Fibroblast of the aortic adventitia (primary cell): ENCODE measurements around the gene PLEKHA3. TPM values are rescaled to one million over a fixed set of nuclear protein-coding genes. Genes with fewer than 3 reads are reported as not detected.
"Not testable (repeated sequence)": the region's sequence is repeated elsewhere in the genome, so short reads cannot be mapped to it uniquely, and the experiment has no call there.

Experiments
- DNase-seq: peaks from one replicate; pipeline ENCODE4 v3.0.0-alpha.2; 2010; ENCODE audit warnings: low read depth
- H3K4me3 ChIP-seq: 2 replicates; pipeline ENCODE4 v1.5.1; 2011; ENCODE audit warnings: low read depth, mild to moderate bottlenecking, control low read depth, low read length, moderate library complexity
- total RNA-seq: library from RNA; depleted of rRNA; stranded (reverse); fragments of >200 nt; gene quantifications from 2 replicates; pipeline ENCODE4 v1.2.3, GENCODE V29; 2012; ENCODE audit warnings: low replicate concordance
- TF ChIP-seq, protein P1 (sequence below): IDR thresholded peaks from 2 replicates; pipeline ENCODE4 v1.5.1; 2011; ENCODE audit warnings: mild to moderate bottlenecking, low read length, control low read depth, inconsistent platforms; ENCODE audit not compliant: insufficient read depth

The PLEKHA3 gene
- total RNA-seq, 1 donor: 10.0 TPM

DNA sequence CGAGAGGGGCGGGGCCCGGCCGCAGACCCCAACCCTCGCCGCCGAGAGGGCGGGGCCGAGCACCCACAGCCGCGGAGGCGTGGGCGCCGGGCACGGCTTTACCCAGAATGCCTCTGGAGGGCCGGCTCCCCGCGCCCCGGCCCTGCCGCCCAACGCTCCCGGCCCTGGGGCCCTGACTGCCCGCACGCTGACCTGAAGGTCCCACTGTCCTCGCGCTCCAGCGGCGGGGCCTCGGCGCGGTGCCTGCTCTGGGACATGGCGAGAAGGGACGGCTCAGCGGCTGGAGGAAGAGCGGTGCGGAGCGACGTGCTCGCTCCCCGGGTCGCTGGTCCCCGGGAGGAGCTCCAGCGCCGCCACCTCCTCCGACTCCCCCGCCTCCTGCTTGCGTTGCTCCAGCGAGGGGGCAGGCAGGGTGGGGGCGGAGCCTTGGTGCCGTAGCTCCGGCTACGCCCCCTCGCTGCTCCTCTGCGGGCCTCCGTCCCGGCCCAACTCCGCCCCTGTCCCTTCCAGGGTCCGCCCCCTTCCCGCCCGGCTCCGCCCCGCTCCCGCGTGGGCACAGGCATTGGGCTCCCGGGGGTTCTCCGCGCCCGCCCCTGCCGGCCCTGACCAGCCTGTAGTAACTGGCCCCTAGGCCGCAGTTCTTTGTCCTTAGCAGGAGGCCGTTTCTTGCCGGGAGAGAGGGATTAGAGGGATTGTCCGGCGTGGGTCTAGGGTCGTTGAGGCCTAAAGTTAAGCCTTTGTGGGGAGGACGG is 29.3 kb upstream of the PLEKHA3 start, which contains the start of the genes PJVK and PRKRA:
TSS of gene PJVK (plus strand) at position 605 of the 752 bp plus-strand sequence. CDS start 2,032 bp downstream, outside the sequence.
TSS of gene PRKRA (minus strand) at position 402 of the 752 bp plus-strand sequence. CDS start at position 257, 145 bp downstream.
- DNase-seq: peak; percentile 96
- TF ChIP-seq, protein P1, sequence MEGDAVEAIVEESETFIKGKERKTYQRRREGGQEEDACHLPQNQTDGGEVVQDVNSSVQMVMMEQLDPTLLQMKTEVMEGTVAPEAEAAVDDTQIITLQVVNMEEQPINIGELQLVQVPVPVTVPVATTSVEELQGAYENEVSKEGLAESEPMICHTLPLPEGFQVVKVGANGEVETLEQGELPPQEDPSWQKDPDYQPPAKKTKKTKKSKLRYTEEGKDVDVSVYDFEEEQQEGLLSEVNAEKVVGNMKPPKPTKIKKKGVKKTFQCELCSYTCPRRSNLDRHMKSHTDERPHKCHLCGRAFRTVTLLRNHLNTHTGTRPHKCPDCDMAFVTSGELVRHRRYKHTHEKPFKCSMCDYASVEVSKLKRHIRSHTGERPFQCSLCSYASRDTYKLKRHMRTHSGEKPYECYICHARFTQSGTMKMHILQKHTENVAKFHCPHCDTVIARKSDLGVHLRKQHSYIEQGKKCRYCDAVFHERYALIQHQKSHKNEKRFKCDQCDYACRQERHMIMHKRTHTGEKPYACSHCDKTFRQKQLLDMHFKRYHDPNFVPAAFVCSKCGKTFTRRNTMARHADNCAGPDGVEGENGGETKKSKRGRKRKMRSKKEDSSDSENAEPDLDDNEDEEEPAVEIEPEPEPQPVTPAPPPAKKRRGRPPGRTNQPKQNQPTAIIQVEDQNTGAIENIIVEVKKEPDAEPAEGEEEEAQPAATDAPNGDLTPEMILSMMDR: no peak
- peak within 1 kb of the TSS; percentile 89 for H3K4me3 ChIP-seq

DNA sequence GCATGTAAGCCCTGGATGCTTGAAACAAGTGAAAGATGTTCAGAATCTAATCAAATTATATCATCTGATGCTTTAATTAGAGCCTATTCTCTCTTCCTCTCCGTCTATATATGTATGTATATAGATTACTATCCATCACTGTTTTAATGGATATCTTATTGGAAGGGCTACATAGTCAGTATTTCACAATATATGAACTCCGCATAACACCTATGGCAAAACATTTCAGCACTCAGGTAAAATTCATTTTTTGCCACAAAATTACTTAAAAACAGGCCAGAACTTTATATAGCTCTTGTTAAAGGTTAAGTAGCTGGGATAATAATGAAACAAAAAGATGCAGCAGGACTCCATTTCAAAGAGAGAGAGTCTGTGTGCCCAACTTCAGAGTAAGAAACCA is 27.9 kb upstream of the PLEKHA3 start:
- DNase-seq: no peak
- no peak overlapping the region for H3K4me3 ChIP-seq
- TF ChIP-seq, protein P1: no peak

DNA sequence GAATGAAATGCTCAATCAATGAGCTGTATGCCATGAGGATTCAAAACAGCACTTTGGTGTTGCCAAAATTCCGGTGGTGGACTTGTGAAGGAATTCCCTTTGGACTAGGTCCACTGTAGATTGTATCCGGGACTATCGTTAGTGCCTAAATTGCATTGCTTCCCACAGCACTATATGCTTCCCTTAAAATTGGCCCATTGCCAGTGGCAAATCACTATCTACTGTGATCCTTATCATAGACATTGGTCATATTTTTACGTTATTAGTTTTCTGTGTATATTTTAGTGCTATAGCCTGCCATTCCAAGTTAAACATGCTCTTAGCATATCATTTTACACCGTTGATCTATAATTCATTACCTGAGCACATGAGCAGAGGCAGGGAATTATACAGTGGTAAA is 27.4 kb upstream of the PLEKHA3 start:
- TF ChIP-seq, protein P1: no peak
- DNase-seq: peak; percentile 22
- H3K4me3 ChIP-seq: no peak overlapping the region

DNA sequence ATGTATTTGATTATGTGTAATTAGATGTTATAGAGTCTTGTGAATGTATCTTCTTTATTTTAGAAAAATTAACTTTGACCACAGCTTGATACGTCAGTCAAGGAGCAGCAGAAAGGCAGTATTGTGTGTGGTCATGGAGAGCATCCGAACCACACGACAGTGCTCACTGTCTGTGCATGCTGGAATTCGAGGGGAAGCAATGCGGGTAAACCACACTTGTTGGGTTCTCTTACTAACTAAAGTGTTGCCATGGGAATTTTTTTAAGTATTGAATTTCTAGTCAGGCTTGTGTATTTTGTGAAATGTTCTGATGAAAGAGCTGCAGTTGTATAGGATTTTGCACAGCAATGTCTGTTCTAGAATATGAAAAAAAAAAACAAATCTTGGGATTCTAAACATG is 24.3 kb upstream of the PLEKHA3 start:
- no peak overlapping the region for H3K4me3 ChIP-seq
- TF ChIP-seq, protein P1: no peak
- no peak for DNase-seq

DNA sequence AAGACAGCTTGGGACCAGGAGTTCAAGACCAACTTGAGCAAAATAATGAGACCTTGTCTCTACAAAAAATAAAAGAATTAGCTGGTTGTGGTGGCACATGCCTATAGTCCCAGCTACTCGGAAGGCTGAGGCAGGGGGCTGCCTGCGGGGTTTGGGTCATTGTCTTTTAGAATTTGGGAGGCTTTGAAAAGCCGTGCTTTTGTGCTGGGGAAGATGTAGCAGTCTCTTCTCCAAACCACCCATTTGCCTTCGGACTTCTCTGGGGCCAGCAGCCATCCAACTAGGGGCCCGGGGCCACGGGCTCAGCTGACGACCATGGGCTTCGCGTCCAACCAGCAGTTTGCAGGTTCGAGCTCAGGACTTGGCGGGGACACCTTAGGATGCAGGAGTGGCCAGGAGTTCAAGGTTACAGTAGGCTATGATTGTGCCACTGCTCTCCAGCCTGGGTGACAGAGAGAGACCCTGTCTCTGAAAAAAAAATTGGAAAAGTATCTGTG is 22.8 kb upstream of the PLEKHA3 start:
- no peak for DNase-seq
- H3K4me3 ChIP-seq: no peak overlapping the region
- TF ChIP-seq, protein P1: no peak

DNA sequence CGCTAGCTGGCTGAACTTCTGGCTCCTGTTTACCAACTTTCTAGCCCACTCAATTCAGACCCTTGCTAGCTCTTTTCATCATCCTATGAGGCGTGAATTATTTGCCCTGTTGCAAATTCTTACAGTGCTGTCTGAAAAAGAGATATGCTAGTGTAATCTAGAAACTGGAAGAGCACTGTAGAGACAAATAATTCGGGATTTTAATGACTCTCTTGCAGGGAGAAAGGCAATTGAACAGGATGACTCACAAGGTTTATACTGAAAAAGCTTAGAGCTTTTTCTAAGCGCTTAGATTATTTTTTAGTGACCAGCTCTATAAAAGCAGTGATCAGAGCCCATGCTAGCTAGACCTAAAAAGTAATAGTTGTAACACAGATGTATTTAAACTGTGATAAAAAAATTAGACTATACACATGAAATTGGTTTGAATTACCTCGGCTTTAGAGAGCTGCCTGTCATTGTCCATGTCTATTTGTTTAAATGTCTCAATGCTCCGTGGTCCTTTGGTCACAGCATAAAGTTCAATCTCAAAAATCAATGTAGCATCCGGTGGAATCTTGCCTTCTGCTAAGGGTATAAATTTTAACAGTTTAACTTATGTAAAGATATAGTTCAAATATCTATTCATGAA is 10.9 kb upstream of the PLEKHA3 start:
- no peak overlapping the region for H3K4me3 ChIP-seq
- DNase-seq: no peak
- TF ChIP-seq, protein P1: no peak

DNA sequence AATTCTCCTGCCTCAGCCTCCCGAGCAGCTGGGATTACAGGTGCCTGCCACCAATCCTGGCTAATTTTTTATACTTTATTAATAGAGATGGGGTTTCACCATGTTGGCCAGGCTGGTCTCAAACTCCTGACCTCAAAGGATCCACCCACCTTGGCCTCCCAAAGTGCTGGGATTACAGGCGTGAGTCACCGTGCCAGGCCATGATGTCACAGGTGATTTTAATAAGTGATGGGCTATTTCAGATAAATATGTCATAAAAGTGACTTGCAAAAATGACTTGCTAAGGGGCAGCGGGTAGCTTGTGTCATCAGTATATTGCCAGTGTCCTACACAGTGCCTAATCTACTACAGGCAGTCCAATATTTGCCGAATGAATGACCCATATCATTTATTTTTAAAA is 8.9 kb upstream of the PLEKHA3 start:
- not testable (repeated sequence) for DNase-seq, H3K4me3 ChIP-seq
